Daoy (cell line): ENCODE measurements around the gene EFR3B. TPM values are rescaled to one million over a fixed set of nuclear protein-coding genes. Genes with fewer than 3 reads are reported as not detected.
"Not testable (repeated sequence)": the region's sequence is repeated elsewhere in the genome, so short reads cannot be mapped to it uniquely, and the experiment has no call there.

Experiments
- DNase-seq: peaks from one replicate; pipeline ENCODE4 v3.0.0-alpha.2; 2015; ENCODE audit warnings: low read depth
- total RNA-seq: library from RNA; depleted of rRNA; stranded (reverse); fragments of >200 nt; shearing (Covaris generic); gene quantifications from 2 replicates; pipeline ENCODE4 v1.2.3, GENCODE V29; 2014; rRNA removed

The EFR3B gene, protein sequence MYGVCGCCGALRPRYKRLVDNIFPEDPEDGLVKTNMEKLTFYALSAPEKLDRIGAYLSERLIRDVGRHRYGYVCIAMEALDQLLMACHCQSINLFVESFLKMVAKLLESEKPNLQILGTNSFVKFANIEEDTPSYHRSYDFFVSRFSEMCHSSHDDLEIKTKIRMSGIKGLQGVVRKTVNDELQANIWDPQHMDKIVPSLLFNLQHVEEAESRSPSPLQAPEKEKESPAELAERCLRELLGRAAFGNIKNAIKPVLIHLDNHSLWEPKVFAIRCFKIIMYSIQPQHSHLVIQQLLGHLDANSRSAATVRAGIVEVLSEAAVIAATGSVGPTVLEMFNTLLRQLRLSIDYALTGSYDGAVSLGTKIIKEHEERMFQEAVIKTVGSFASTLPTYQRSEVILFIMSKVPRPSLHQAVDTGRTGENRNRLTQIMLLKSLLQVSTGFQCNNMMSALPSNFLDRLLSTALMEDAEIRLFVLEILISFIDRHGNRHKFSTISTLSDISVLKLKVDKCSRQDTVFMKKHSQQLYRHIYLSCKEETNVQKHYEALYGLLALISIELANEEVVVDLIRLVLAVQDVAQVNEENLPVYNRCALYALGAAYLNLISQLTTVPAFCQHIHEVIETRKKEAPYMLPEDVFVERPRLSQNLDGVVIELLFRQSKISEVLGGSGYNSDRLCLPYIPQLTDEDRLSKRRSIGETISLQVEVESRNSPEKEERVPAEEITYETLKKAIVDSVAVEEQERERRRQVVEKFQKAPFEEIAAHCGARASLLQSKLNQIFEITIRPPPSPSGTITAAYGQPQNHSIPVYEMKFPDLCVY
- 2.0 and 4.3 TPM in 2 replicates for total RNA-seq

- peak; percentile 98 for DNase-seq
These were observed at the start of gene EFR3B for GRCh38 chr2:25041928-25042320. EFR3B (plus strand) TSS chr2:25042076; CDS start chr2:25042313, 237 bp downstream.

GRCh38 chr2:24993406-24994145, 48.3 kb upstream of the EFR3B start:
- no peak for DNase-seq

DNA sequence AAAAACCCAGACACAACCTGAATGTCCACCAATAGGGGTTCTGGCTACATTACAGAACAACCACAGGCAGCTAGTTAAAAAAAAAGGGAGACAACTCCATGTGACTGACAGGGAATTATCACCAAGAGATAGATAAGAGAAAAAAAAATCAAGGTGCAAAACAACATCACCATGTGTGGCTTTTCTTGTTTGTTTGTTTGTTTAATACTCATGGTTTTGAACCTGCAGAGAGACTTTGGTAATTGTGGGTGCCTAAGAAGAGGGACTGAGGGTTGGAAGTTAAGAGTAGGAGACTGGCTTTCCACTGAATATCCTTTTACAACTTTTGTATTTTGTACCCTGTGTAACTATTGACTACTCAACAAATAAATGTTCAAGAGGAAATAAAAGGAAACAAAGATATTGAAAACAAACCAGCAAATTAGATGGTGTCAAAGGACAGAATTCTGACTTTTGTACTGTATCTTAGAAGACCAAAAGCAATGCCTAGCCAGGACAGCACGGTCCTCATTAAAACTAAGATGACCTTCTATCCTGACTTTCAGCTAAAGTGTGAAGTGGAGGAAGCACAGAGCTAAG, 47.6 kb upstream of the EFR3B start:
- DNase-seq: no peak

DNA sequence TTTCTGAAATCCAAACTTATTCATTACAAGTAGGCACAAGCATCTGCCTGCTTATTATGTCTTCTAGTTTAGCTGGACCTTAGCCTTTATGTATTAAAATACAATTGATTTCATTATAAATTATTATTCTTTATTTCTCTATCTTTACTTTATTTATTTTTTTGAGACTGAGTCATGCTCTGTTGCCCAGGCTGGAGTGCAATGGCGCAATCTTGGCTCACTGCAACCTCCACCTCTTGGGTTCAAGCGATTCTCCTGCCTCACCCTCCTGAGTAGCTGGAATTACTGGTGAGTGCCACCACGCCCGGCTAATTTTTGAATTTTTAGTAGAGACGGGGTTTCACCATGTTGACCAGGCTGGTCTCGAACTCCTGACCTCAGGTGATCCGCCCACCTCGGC, 42.8 kb upstream of the EFR3B start:
- DNase-seq: not testable (repeated sequence)

GRCh38 chr2:25000036-25000435, 41.8 kb upstream of the EFR3B start:
- no peak for DNase-seq

DNA sequence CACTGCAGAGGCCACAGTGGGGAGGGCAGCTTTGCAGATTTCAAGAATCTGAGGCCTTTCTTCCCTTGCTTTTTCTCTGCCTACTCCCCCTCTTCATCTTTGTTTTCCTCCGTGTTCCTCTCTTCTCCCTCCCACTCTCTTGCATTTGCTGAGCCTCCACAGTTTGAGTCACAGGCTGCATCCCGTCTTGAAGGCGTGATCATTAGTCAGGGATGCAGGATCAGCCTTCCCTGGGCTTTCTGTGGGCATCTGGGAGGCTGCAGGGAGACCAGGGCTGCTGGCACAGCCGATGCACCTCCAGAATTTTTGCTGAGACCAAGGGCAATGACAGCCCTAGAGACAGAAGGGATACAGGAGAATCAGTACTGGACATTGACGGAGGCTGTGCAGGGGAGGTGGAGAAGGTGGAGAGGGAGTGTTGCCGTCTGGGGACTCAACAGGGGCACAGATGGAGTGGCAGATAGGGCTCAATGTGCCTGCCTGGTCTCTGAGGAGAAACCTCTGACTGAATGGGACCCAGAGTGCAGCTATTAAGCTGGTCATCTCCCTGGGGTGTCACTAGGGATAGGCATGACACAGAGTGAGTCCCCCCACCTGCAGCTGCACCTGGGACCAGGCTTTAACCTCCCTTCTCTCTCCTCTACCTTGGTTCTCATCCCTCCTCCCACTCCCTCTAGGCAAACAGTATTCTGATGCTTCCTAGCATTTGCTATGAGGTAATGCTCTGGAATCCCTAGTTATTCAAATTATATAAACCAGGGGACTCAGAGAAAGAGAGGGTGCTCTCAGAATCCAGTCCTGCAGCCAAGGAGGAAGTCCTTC, 41.2 kb upstream of the EFR3B start:
- DNase-seq: peak; percentile 35

- DNase-seq: no peak
These were observed 40.6 kb upstream of the EFR3B start for GRCh38 chr2:25001325-25001637.

DNA sequence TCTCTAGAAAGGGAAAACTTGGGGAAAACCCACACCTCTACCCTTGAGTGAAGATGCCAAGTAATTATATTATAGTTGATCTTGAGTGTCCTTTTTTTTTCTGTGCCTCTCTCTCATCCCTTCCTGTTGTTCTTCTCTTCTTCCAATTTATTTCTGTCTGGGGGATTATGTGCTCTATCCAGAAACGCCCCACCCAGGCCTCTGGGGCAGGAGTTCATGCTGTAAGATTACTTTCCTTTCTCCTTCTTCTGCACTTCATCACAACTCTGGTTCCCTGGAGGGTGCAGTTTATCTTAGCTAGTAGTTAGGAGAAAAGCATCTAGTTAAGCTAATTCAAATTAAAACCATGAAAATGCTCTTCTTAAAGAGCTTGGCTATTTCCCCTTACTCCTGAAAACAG, 39.8 kb upstream of the EFR3B start:
- no peak for DNase-seq

DNA sequence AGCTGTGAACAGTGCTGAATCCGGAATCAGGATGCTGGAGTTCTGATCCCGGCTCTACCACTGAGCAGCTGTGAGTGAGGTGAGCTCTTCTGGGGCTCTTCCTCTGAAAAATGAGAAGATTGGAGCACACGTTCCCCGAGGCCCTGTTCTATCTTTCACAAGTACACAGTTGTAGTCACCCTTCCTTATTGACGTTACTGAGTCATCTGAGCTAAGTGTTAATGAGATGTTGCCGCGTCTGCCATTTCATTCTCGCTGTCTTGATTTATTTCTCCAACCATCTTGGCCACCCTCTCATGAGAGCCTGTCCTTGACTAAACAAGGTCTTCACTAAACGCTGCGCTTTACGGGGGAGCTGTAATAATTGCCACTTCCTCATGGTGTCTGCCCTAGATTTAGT, 31.9 kb upstream of the EFR3B start:
- peak; percentile 46 for DNase-seq

DNA sequence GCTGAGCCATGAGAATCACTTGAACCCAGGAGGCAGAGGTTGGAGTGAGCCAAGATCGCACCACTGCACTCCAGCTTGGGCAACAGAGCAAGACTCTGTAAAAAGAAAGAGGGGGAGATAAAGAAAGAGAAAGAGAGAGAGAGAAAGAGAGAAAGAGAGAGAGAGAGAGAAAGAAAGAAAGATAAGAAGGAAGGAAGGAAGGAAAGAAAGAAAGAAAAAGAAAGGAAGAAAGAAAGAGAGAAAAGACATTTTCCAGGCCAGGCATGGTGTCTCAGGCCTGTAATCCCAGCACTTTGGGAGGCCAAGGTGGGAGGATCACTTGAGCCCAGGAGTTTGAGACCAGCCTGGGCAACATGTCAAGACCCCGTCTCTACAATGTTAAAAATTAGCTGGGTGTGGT, 30.5 kb upstream of the EFR3B start:
- not testable (repeated sequence) for DNase-seq

DNA sequence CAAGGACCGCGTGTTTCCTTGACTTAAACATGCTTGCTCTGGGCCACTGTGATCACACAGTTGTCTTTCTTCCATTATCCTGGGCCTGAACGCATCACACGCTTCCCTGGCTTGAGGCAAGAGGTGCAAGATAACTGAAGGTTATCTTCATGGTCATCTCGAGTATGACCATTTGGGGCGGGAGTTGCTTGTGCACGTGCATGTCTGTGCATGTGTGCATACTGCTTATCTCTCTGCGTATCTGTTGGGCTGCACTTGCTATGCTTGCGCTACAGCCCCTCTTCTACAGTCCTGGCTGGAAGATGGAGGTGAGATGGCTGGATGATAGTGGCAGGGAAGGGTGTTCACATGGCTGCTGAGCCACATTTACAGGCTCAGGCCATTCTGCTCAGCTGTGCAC, 27.2 kb upstream of the EFR3B start:
- DNase-seq: no peak

DNA sequence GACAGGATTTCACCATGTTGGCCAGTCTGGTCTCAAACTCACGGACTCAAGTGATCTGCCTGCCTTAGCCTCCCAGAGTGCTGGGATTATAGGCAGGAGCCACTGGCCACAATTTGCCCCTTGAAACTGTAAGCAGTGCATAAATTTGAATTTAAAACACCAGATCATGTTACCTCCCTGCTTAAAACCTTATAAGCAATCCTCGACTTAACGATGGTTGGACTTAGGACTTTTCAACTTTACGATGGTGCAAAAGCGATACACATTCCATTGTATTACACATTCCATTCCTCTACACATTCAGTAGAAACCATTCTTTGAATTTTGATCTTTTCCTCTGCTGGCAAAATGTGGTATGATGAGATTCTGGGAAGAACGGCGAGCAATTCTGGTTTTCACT, 23.2 kb upstream of the EFR3B start:
- no peak for DNase-seq

DNA sequence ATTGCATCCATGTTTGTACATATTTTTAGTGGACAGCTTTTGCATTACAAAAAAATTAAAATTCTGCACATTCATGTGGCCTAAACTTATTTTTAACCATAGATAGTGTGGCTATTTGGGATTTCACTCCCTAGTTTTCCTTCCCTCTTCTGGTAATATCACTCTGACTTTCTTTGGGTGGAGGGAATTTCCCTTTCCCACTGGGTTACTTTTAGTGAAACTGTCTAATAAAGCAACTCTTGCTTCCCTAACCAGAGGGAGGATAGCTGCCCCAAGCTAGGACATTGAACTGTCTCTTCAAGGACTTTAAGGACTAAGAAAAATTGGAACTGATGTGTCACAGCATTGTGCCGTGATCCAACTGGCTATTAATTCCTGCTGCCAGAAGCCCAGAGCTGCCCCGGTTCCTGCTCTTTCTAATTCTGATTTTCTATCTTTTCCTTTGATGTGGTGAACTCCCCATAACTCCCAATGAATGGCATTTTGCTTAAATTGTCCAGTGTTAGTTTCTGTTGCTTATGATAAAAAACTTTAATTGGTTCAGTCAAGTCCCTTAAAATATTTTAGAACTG, 20.0 kb upstream of the EFR3B start:
- no peak for DNase-seq

GRCh38 chr2:25023333-25023732, 18.5 kb upstream of the EFR3B start:
- no peak for DNase-seq

- no peak for DNase-seq
These were observed 16.5 kb upstream of the EFR3B start for GRCh38 chr2:25025229-25026007.

GRCh38 chr2:25026008-25026530, 15.8 kb upstream of the EFR3B start:
- no peak for DNase-seq

GRCh38 chr2:25029183-25029554, 12.7 kb upstream of the EFR3B start:
- no peak for DNase-seq

DNA sequence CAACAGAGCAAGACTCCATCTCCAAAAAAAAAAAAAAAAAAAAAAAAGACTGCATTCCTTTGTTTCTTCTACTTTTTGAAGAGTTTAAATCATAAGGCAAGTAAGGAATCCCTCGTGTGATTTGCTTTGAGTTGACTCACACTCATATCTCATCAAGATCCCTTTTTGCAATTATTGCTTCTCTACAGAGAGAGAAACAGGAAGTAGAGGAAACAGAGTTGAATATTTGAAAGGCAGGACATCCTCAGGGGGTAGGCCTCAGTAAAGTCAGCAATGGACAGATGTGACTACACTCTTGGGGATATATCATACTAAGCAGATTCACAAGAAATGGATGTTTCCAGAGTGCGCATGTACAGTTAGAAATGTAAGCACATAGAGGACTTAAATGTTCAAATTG, 11.2 kb upstream of the EFR3B start:
- no peak for DNase-seq

- no peak for DNase-seq
These were observed 9.8 kb upstream of the EFR3B start for GRCh38 chr2:25032094-25032493.

DNA sequence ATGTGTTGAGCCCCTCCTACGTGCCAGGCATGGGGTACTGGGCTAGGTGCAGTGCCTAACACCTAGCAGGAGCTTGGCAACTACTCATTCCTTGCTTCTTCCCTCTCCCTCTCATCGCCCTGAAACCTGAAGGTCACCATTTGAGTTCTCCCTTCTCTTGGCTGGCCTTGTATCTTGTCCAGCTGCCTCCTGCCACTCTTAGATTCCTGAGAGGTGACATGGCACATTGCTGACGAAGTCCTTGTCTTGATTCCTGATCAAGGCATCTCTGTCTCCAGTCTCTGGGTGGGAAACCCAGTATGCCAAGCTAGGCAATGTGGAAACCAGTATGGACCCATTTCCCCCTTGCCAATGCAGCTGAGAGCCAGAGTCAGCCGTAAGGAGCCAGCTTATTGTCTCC, 9.0 kb upstream of the EFR3B start:
- DNase-seq: no peak
